ENCODE results near the gene KIAA0232. TPM values are rescaled to one million over a fixed set of nuclear protein-coding genes. Genes with fewer than 3 reads are reported as not detected.

The KIAA0232 gene
- total RNA-seq, 1 donor from 2014 or later: 32.1 TPM

GRCh38 chr4:6776920-6777635 lies 5.4 kb upstream of the KIAA0232 start:
- Histone ChIP-seq H3K36me3 (ENCODE audit: control insufficient read depth, insufficient read depth, low read length) (no peaks in the 10 kb centered on the region), H3K4me3 (ENCODE audit: low read depth, low read length) (no peak overlapping the region), H3K27me3 (ENCODE audit: control insufficient read depth, insufficient read depth, low read length) (no peaks in the 10 kb centered on the region)
- DNase-seq (ENCODE audit: low read depth): no peak
- TF ChIP-seq CTCF (IDR thresholded peaks at IDR 0.05; ENCODE audit: insufficient read depth, low read length, poor library complexity, severe bottlenecking): no peak

- no peak for DNase-seq (ENCODE audit: low read depth)
- no peak for TF ChIP-seq CTCF (IDR thresholded peaks at IDR 0.05; ENCODE audit: insufficient read depth, low read length, poor library complexity, severe bottlenecking)
- no peak overlapping the region for H3K4me3 ChIP-seq (ENCODE audit: low read depth, low read length)
- H3K36me3 ChIP-seq (ENCODE audit: control insufficient read depth, insufficient read depth, low read length): no peaks in the 10 kb centered on the region
- H3K27me3 ChIP-seq (ENCODE audit: control insufficient read depth, insufficient read depth, low read length): no peaks in the 10 kb centered on the region
Measured at GRCh38 chr4:6777636-6778281, 4.8 kb upstream of the KIAA0232 start.

- DNase-seq (ENCODE audit: low read depth): no peak
- no peaks in the 10 kb centered on the region for H3K36me3 ChIP-seq (ENCODE audit: control insufficient read depth, insufficient read depth, low read length)
- no peaks in the 10 kb centered on the region for H3K27me3 ChIP-seq (ENCODE audit: control insufficient read depth, insufficient read depth, low read length)
- TF ChIP-seq CTCF (IDR thresholded peaks at IDR 0.05; ENCODE audit: insufficient read depth, low read length, poor library complexity, severe bottlenecking): no peak
- H3K4me3 ChIP-seq (ENCODE audit: low read depth, low read length): no peak overlapping the region
Measured at GRCh38 chr4:6778435-6778834, 4.1 kb upstream of the KIAA0232 start.

- no peaks in the 10 kb centered on the region for H3K36me3 ChIP-seq (ENCODE audit: control insufficient read depth, insufficient read depth, low read length)
- DNase-seq (ENCODE audit: low read depth): no peak
- no peaks in the 10 kb centered on the region for H3K27me3 ChIP-seq (ENCODE audit: control insufficient read depth, insufficient read depth, low read length)
- no peak overlapping the region for H3K4me3 ChIP-seq (ENCODE audit: low read depth, low read length)
- TF ChIP-seq CTCF (IDR thresholded peaks at IDR 0.05; ENCODE audit: insufficient read depth, low read length, poor library complexity, severe bottlenecking): peak; percentile 16
Measured at GRCh38 chr4:6779667-6780565, 2.6 kb upstream of the KIAA0232 start.

- no peak for DNase-seq (ENCODE audit: low read depth)
- TF ChIP-seq CTCF (IDR thresholded peaks at IDR 0.05; ENCODE audit: insufficient read depth, low read length, poor library complexity, severe bottlenecking): no peak
- Histone ChIP-seq H3K4me3 (ENCODE audit: low read depth, low read length) (no peak overlapping the region), H3K27me3 (ENCODE audit: control insufficient read depth, insufficient read depth, low read length) (no peaks in the 10 kb centered on the region), H3K36me3 (ENCODE audit: control insufficient read depth, insufficient read depth, low read length) (no peaks in the 10 kb centered on the region)
Measured at GRCh38 chr4:6781113-6781512, 1.4 kb upstream of the KIAA0232 start.

Data from kidney epithelial cell (primary cell).